Astrocyte of the spinal cord (primary cell): ENCODE results near the gene VMA21.

Experiments
- DNase-seq: peaks from one replicate; pipeline ENCODE4 v3.0.0; 2011; ENCODE audit warnings: low read depth, low spot score
- H3K4me3 ChIP-seq: 2 replicates; pipeline ENCODE4 v1.5.1; 2011; ENCODE audit warnings: low read depth, mild to moderate bottlenecking, low read length, moderate library complexity
- CTCF ChIP-seq: IDR thresholded peaks from 2 replicates; pipeline ENCODE4 v1.5.1; 2012; ENCODE audit warnings: low read depth, mild to moderate bottlenecking, low read length, inconsistent platforms
- in situ Hi-C: cut with HindIII; loops from 2 replicates; pipeline ENCODE4 v1.10.0; 2017; ENCODE audit warnings: low sequenced_read_pairs

The VMA21 gene

GRCh38 chrX:151398346-151398745 lies 1.3 kb downstream of the VMA21 start:
- H3K4me3 ChIP-seq, result no peak overlapping the region
- no peak for TF ChIP-seq CTCF
- in situ Hi-C loops, result no loop called here
- no peak for DNase-seq

- no peak for TF ChIP-seq CTCF
- H3K4me3 ChIP-seq, result no peak overlapping the region
- in situ Hi-C loops, result no loop called here
- DNase-seq, result no peak
These were observed 5.8 kb downstream of the VMA21 start for GRCh38 chrX:151402719-151403390.

DNA sequence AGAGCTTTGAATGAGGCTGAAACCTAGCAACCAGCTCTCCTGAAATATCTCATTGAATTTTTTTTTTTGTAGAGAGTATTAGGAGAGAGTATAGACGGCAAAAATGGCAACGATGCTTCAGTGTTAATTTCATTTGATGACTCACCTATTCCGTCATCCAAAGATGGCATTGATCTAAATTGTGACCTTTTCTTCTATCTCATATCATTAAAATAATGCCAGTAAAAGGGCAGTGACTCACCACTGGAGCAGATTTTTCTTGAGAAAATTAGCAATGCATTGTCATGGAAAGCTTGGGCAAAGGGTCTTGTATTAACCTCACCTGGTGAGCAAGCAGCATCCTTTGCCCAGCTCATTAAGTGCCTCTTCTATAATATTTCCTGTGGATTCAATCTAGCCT lies 19.6 kb downstream of the VMA21 start:
- in situ Hi-C loops, result no loop called here
- TF ChIP-seq CTCF, result no peak
- no peak overlapping the region for H3K4me3 ChIP-seq
- no peak for DNase-seq

- DNase-seq, result peak; percentile 17
- no peak for TF ChIP-seq CTCF
- in situ Hi-C loops, result no loop called here
- H3K4me3 ChIP-seq, result no peak overlapping the region
These were observed 22.8 kb downstream of the VMA21 start for GRCh38 chrX:151419782-151420181.

DNA sequence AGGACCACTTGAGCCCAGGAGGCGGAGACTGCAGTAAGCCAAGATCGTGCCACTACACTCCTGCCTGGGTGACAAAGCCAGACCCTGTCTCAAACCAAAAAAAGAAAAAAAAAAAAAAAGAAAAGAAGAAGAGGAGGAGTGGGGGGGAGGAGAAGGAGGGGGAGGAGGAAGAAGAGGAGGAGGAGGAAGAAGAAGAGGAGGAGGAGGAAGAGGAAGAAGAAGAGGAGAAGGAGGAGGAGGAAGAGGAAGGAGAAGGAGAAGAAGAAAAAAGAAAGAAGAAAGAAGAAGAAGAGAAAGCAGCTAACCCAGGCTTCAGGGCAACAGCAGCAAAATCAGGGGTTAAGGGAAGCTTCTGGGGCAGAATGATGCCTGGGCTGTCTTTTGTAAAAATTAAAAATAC lies 27.5 kb downstream of the VMA21 start:
- in situ Hi-C loops, result no loop called here
- DNase-seq, result no peak
- no peak overlapping the region for H3K4me3 ChIP-seq
- TF ChIP-seq CTCF, result no peak

DNA sequence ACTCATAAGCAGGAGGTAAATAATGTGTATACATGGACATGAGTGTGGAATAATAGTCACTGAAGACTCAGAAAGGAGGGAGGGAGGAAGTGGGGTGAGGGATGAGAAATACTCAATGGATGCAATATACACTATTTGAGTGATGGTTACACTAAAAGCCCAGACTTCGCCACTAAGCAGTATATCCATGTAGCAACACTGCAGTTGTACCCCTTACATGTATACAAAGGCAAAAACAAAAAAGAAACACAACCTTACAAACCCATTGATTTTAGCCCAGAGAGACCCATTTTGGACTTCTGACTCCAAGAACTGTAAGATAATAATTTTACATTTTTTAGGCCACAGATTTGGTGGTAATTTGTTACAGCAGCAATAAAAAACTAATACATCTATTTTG lies 51.5 kb downstream of the VMA21 start:
- no peak for DNase-seq
- in situ Hi-C loops, result no loop called here

More for the DNA sequence above, 51.5 kb downstream of the VMA21 start:
- H3K4me3 ChIP-seq, result no peak overlapping the region
- TF ChIP-seq CTCF, result no peak
